Myocyte (in vitro differentiated cells): ENCODE measurements around the gene SPOCK1. TPM values are rescaled to one million over a fixed set of nuclear protein-coding genes. Genes with fewer than 3 reads are reported as not detected.

ENCODE experiments used
- DNase-seq: peaks from one replicate; pipeline ENCODE4 v3.0.0-alpha.2; 2012; ENCODE audit warnings: low read depth
- total RNA-seq: library from RNA; depleted of rRNA; stranded (reverse); fragments of >200 nt; gene quantifications from 2 replicates; pipeline ENCODE4 v1.2.3, GENCODE V29; 2014

SPOCK1 gene
- total RNA-seq, 1 donor from 2014 or later: 9.5 TPM

DNA sequence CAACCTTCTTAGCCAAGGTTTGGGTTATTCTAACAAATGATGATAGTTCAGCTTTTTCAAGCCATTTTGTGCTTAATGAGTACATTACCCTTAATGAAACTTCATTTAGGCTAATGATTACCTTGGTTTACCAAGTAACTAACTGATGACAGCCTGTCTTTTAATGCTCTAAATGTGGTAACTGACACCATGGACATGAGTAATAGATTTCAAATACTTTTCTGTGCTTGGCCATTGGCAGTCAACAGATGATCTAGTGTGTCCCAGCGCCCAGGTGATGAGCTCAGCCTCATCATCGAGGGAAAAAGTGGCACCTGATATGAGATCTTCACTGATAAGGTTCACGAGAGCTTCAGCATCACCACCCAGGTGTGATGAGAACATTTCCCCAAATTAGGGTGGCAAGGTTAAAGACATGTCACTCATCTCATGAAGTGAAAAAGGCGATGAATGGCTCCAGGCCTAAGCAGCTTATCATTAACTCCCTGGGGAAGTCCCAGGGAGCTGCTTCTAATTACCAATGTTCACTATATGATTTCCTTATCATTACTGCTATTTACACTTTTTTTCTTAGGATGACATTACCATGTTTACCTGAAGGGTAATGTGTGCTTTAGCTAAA is 296.0 kb downstream of the SPOCK1 start:
- no peak for DNase-seq

GRCh38 chr5:137201876-137202275 is 297.2 kb downstream of the SPOCK1 start:
- DNase-seq: peak; percentile 40

DNA sequence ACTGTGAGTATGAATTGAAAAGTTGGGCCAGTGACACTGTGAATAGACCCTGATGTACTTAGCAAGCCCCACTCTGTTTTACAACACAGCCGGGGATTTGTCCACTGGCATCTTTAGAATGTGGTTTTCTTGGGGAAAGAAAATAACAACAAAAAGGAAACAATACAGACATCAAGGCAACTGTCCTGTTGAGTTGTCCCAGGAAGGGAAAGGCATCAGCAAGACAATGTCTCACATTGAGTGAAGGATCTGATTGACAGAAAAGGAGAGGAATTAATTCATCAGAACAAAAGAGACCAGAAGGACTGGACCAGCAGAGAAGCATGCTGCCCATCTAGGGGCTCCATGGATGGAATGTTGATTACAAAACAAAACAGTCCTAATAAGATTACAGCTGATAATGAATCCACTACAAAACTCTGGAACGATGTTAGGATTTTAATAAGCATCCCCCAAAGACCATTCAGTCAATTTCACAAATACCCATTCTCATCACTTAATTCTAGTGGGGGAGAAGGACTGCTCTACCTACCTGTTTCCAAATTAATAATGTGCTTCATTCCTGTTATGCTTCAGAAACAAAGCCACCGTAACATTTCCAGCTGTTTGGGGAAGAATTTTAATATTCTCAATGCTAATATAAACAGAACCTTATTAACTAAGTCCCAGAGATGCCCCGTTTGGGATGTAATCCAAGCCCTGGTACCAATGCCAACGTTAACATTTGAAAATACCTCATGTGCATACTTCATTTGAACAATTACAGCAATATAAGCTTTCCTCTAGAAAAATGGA is 298.0 kb downstream of the SPOCK1 start:
- DNase-seq: no peak

DNA sequence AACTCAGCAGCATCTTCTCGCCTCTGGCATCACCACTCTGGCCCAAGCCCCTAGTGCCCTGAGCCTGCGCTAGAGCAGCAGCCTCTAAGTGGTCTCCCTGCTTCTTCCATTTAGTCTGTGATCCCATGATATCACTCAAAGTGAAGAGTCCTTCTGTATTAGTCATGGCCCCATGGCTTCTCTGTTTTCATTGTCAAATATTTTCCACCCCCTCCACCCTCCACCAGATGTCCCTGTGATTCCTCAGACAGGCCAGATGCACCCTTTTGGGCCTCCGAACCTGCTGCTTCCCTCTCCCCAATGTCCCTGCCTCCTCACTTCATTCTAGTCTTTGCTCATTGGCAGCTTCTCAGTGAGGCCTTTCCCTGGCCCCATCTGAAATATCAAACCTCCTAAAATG is 299.2 kb downstream of the SPOCK1 start:
- DNase-seq: peak; percentile 56

GRCh38 chr5:137199201-137199600 is 299.9 kb downstream of the SPOCK1 start:
- DNase-seq: no peak

- no peak for DNase-seq
These were observed 303.6 kb downstream of the SPOCK1 start for GRCh38 chr5:137195483-137195882.

- no peak for DNase-seq
These were observed 304.8 kb downstream of the SPOCK1 start for GRCh38 chr5:137194300-137194699.

DNA sequence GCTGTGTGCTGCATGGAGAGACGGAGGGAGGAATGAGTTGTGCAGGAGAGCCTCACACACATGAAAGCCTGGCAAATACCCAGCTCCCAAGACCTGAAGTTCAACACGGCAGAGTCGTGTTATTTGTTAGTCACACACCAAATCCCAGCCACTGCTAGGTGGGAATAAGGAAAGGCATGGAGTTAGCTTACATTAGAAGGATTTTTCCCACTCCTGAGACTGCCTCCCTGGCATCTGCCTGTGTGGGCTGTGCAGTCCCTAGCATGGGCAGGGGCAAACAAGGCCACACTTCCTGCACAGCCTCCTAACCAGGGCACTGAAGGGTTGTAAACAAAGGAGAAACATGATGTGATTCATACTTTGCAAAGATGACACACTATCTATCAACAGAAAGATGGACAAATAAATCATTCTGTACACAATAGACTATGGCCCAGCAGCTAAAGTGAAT is 306.8 kb downstream of the SPOCK1 start:
- DNase-seq: peak; percentile 17

DNA sequence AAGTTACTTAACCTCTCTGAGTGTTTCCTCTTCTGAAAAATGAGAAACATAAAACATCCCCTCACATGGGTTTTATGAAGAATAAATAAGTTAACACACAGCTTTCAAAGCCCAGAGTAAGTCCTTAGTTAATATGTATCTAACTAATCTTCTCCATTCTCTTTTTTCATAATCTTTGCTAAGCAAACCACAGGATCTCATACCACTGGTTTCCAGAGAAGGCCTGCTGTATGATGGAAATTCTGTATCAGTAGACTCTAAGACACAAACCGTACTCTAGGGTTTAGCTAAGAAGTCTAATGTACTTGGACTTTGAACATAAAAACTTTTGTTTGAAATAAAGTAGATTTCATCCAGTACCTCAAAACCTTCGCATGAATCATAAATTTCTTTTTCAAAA is 307.9 kb downstream of the SPOCK1 start:
- DNase-seq: no peak

GRCh38 chr5:137190441-137190840 is 308.7 kb downstream of the SPOCK1 start:
- no peak for DNase-seq

DNA sequence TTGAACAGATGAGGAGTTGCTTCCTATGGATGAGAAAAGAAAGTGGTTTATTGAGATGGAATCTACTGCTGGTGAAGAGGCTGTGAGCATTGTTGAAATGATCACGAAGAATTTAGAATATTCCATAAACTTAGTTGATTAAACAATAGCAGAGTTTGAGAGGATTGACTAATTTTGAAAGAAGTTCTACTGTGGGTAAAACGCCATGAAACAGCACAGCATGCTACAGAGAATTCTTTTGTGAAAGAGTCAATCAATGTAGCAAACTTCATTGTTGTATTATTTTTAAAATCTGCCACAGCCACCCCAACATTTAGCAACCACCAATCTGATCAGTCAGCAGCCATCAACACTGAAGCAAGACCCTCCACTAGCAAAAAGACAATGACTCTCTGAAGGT is 309.1 kb downstream of the SPOCK1 start:
- DNase-seq: no peak

GRCh38 chr5:137188566-137188965 is 310.6 kb downstream of the SPOCK1 start:
- DNase-seq: no peak

DNA sequence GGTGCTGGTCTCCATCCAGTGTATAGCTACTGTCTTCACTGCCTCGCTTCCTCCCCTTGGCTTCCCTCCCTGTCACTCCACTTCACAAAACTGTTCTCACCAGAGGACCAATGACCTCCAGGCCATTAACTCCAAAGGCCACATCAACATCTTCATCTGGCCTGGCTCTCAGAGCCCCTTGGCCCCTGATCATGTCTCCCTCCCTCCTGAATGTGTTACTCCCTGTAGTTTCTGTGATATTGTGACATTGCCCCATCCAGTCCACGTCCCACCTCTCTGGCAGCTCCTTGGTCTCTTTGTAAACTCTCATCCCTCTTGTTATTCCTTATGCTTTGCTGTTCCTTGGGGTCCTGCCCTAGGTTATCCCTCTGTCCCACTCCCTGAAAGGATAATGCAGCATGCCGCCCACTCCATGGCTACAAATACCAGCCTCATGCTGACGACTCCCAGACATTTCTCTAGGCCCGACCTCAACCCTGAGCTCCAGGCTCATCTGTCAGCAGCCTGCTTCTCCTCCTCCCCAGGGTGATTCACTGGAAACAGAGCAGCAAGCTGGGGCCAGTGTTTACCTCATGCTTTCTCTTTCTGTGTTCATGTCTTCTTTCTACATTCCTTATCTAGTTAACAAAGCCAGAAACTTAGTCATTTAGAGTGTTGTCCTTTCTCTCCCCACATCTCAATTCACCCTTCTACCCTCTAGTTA is 312.2 kb downstream of the SPOCK1 start:
- DNase-seq: peak; percentile 40

- DNase-seq: no peak
These were observed 313.9 kb downstream of the SPOCK1 start for GRCh38 chr5:137185193-137185592.

- no peak for DNase-seq
These were observed 314.4 kb downstream of the SPOCK1 start for GRCh38 chr5:137184734-137185133.

DNA sequence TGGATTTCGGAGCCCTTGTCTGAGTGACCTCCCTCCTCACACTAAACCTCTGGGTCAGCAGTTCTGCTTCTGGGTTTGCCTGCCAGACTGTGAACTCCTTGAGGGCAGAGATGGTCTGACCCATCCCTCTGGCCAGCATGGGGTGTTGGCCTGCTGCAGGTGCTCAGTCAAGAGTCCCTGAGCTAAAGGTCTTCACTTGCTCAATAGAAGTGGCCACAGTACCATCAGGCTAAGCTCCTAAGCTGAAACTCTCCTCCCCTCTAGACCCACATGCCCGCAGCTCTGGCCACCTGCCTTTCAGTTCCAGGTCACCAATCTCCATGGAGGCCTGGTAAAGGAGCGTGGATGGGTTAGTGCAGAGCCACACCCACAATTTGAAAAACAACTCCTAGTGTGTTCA is 316.6 kb downstream of the SPOCK1 start:
- DNase-seq: no peak

- no peak for DNase-seq
These were observed 317.5 kb downstream of the SPOCK1 start for GRCh38 chr5:137181667-137182066.

- no peak for DNase-seq
These were observed 319.9 kb downstream of the SPOCK1 start for GRCh38 chr5:137179203-137179602.

DNA sequence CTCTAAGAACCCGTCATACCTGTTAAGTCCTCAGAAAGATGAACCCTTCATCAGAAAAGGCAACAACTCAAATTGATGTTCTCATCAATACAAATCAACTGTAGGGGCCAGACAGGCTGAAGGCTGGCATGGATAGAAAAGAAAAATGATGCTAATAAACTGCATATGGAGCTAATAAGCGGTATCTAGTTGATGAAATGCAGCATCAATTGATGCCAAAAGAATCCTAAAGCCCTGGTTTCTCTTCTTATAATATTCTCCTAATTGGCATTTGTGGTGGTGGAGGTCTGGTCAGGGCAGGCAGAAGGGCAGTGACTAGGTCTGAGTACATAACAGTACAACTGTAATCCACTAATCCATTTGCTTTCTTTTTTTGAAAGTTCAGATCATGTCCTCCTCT is 322.5 kb downstream of the SPOCK1 start:
- no peak for DNase-seq

DNA sequence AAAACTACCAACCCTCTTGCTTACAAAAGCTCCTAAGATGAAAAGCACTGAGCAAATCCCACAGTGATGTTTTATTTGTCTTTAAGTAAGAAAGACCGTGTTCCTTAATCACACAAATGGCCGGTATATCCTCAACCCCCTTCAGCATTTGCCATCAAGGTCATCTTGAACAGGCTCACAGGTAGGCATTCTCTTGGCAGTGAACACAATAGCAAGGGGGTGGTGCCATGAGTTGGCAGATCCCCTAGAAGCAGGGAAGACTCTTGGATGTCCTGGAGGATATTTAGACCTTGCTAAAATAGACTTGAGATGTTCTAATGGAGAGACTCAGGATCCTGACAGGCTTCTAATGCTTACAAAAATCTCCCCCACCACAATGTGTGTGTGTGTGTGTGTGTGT is 323.0 kb downstream of the SPOCK1 start:
- DNase-seq: no peak

DNA sequence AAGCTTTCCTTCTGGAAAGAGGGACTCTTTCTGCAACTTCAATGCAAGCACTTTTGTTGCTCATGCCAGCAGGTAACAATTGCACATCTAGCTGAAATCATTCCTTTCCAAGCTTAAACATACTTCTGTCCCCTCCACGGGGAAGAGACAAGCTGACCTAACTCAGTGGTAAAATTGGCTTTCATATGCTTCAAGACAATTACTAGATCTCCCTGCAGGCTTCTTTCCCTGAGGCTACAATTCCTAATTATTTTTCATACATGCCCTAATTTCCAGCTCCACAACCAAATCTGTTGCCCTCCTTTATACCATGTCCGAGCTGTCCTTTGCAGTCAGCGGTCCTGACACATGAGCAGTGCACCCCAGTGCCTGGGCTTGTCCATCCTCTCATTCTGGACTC is 324.9 kb downstream of the SPOCK1 start:
- DNase-seq: no peak

- DNase-seq: no peak
These were observed 326.9 kb downstream of the SPOCK1 start for GRCh38 chr5:137172258-137172657.
